B cell (primary cell): ENCODE measurements around the gene ZC3H7B. TPM values are rescaled to one million over a fixed set of nuclear protein-coding genes. Genes with fewer than 3 reads are reported as not detected.

ENCODE experiments used
- ATAC-seq: fragments of 200-7000 bp; cut with Tn5 transposase; one replicate; pipeline ENCODE4 v1.10.0; 2021; ENCODE audit warnings: low read depth, mild to moderate bottlenecking, moderate number of reproducible peaks, moderate library complexity
- CTCF ChIA-PET: fragments of 350-600 bp; sonication (Branson Sonifier 250); formaldehyde crosslinking; loops from one replicate; lab custom pipeline; 2021; ENCODE audit warnings: antibody characterized with exemption, inconsistent platforms; lab: Charles Lee
- POLR2A ChIA-PET: fragments of 350-600 bp; sonication (Branson Sonifier 250); formaldehyde crosslinking; loops from one replicate; lab custom pipeline; 2021; ENCODE audit warnings: antibody characterized with exemption; lab: Charles Lee
- DNase-seq: peaks from one replicate; pipeline ENCODE4 v3.0.0; 2013
- H2AFZ ChIP-seq: 2 replicates; pipeline ENCODE4 v1.6.1; 2012; ENCODE audit warnings: mild to moderate bottlenecking, low read depth, low read length; ENCODE audit not compliant: insufficient read depth, poor library complexity, severe bottlenecking
- H3K27ac ChIP-seq, 2 donors: 1 replicate in 1 of 2; 2 replicates in 1 of 2; pipeline ENCODE4 v1.5.1; 2012 to 2013; ENCODE audit warnings: low read length in 2 of 2, mild to moderate bottlenecking in 2 of 2, moderate library complexity in 1 of 2
- H3K27me3 ChIP-seq, 4 experiments: fragments of 200-600 bp in 1 of 4; sonication (generic) in 1 of 4; replicated peaks in 1 of 4; 1 replicate in 2 of 4; 2 replicates in 2 of 4; pipeline versions ENCODE4 v1.6.1 to v1.7.0; 2013 to 2016; ENCODE audit warnings: low read length in 3 of 4, mild to moderate bottlenecking in 2 of 4, mixed read lengths in 1 of 4, moderate library complexity in 1 of 4; ENCODE audit not compliant: insufficient read depth in 4 of 4, control insufficient read depth in 3 of 4; ENCODE audit errors: control extremely low read depth in 1 of 4
- H3K36me3 ChIP-seq, 2 experiments: replicated peaks in 1 of 2; 1 replicate in 1 of 2; 2 replicates in 1 of 2; pipeline versions ENCODE4 v1.6.1 to v1.7.1; 2013; ENCODE audit warnings: low read length in 1 of 2; ENCODE audit not compliant: insufficient read depth in 2 of 2, control insufficient read depth in 1 of 2; ENCODE audit errors: control extremely low read depth in 1 of 2, extremely low read depth in 1 of 2
- H3K4me1 ChIP-seq, 2 donors: fragments of 200-600 bp in 1 of 2; sonication (generic) in 1 of 2; 1 replicate in 1 of 2; 2 replicates in 1 of 2; pipeline versions ENCODE4 v1.5.1 to v1.6.1; 2013 to 2017; ENCODE audit warnings: low read length in 2 of 2; ENCODE audit not compliant: control insufficient read depth in 2 of 2, insufficient read depth in 2 of 2
- H3K4me2 ChIP-seq: replicated peaks from 2 replicates; pipeline ENCODE3; 2012; ENCODE audit warnings: mild to moderate bottlenecking, low read depth, low read length; ENCODE audit not compliant: poor library complexity, severe bottlenecking
- H3K4me3 ChIP-seq, 5 experiments: fragments of 200-600 bp in 1 of 5; sonication (generic) in 1 of 5; 1 replicate in 3 of 5; 2 replicates in 2 of 5; pipeline versions ENCODE4 v1.5.1 to v1.7.0; 2011 to 2016; ENCODE audit warnings: low read length in 4 of 5, mild to moderate bottlenecking in 4 of 5, low read depth in 2 of 5, control low read depth in 1 of 5, moderate library complexity in 1 of 5; ENCODE audit not compliant: insufficient read depth in 1 of 5; ENCODE audit errors: control extremely low read depth in 1 of 5, extremely low read depth in 1 of 5
- H3K79me2 ChIP-seq: fragments of 200-600 bp; sonication (generic); one replicate; pipeline ENCODE4 v1.6.0; 2016; ENCODE audit warnings: low read length; ENCODE audit not compliant: control insufficient read depth, insufficient read depth
- H3K9ac ChIP-seq: fragments of 200-600 bp; sonication (generic); 2 replicates; pipeline ENCODE4 v1.6.1; 2017; ENCODE audit warnings: mild to moderate bottlenecking, low read length, moderate library complexity
- H3K9me3 ChIP-seq, 3 donors: one replicate each; pipeline versions ENCODE4 v1.6.1 to v1.7.1; 2013; ENCODE audit warnings: low read length in 2 of 3; ENCODE audit not compliant: control insufficient read depth in 2 of 3, insufficient read depth in 1 of 3; ENCODE audit errors: control extremely low read depth in 1 of 3
- H4K20me1 ChIP-seq: 2 replicates; pipeline ENCODE4 v1.6.0; 2012; ENCODE audit warnings: mild to moderate bottlenecking, low read length; ENCODE audit not compliant: insufficient read depth, control insufficient read depth, poor library complexity, severe bottlenecking
- H3K27ac Mint-ChIP-seq: one replicate; pipeline ENCODE4 v1.8.0; 2021; ENCODE audit warnings: mixed read lengths
- H3K27me3 Mint-ChIP-seq: one replicate; pipeline ENCODE4 v1.8.0; 2021; ENCODE audit warnings: mixed read lengths
- H3K4me1 Mint-ChIP-seq: one replicate; pipeline ENCODE4 v1.8.0; 2021; ENCODE audit warnings: mixed read lengths
- H3K4me3 Mint-ChIP-seq: one replicate; pipeline ENCODE4 v1.8.0; 2021; ENCODE audit warnings: mixed read lengths
- H3K9me3 Mint-ChIP-seq: one replicate; pipeline ENCODE4 v1.8.0; 2022; ENCODE audit warnings: mixed read lengths; ENCODE audit not compliant: insufficient read depth
- EZH2 ChIP-seq: IDR thresholded peaks from 2 replicates; pipeline ENCODE4 v1.6.1; 2012; ENCODE audit warnings: borderline replicate concordance, low read depth, mild to moderate bottlenecking, moderate library complexity, low read length; ENCODE audit not compliant: insufficient read depth, poor library complexity, severe bottlenecking
- WGBS: methylation state at CpG from one replicate; pipeline ENCODE4 v1.1.5; 2013; ENCODE audit warnings: missing lambda C conversion rate; ENCODE audit not compliant: insufficient coverage; 5-methylcytosine and 5-hydroxymethylcytosine counted together
- intact Hi-C: fragments of 100-400 bp; cut with micrococcal nuclease; formaldehyde crosslinking; loops from one replicate; pipeline ENCODE4 v1.10.0; 2022
- polyA plus RNA-seq: library from polyadenylated mRNA; depleted of rRNA; stranded (reverse); fragments of >200 nt; gene quantifications from 2 replicates; pipeline ENCODE4 v1.2.3, GENCODE V29; 2012
- total RNA-seq, 2 donors: library from RNA; stranded (reverse); fragments of 120-200 nt in 1 of 2; gene quantifications; 1 replicate in 1 of 2; 2 replicates in 1 of 2; pipeline versions ENCODE4 v1.2.3 to v1.2.4, GENCODE V29; 2013 to 2022
- TF ChIP-seq, protein P1 (sequence below): fragments of 200-600 bp; IDR thresholded peaks from one replicate; pipeline ENCODE4 v1.8.0; 2022; ENCODE audit warnings: antibody characterized with exemption, mild to moderate bottlenecking

Gene ZC3H7B
- total and polyA plus RNA-seq, 2 donors (not counting 1 experiment from before 2014, with no cell fraction given): 29.8 to 41.9 TPM

DNA sequence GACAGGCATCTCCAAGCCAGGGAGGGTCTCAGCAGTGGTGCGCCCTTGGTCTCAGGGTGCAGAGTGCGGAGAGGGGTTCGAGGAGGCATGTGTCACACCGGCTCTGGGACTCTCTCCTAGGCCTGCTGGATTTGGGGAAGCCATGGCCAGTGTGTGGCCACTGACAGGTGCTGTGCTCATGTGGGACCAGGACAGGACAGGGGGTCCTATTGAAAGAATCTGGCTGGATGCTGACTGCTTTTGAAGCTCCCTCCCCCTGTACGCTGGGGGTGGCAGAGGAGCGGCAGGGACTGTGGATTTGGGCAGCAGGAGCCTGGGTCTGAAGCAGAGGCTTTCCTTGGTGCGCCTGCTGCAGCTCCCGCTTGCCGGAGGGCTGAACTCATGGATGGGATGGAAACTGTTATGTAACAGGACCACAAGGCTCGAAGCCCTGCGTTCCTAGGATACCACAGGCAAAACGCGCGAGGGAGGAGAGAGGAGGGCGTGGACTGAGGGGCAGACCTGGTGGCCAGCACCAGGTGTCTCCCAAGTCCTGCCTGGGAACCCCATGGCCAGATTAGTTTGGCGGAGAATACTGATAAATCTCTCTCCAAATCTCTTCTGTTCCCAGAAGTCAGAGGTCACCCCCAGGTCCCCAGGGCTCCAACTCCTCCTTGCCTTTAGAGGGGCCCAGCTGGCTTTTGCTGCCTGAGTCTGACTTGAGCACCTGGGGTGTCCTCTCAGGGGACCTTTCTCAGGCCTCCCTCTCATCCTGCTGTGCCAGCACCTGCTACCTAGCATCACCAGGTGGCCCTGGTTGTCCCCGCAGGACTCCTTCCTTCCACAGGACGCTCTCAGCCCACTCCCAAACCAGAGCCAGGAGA is 66.6 kb downstream of the ZC3H7B start:
- Mint-ChIP-seq H3K27me3 (peaks cover 4% of the 10 kb centered on the region), H3K9me3 (no peaks in the 10 kb centered on the region), H3K4me3 (no peak overlapping the region), H3K27ac (no peak overlapping the region), H3K4me1 (no peaks in the 10 kb centered on the region)
- WGBS: 90% methylated on average over 15 of the region's 18 CpGs
- intact Hi-C loops: no loop called here
- no peaks in the 10 kb centered on the region for H3K9me3 ChIP-seq
- H3K9ac ChIP-seq: no peak overlapping the region
- no peak overlapping the region for H3K4me2 ChIP-seq
- no peak overlapping the region for H3K27ac ChIP-seq
- ChIA-PET POLR2A (no interaction called here), CTCF (no interaction called here)
- no peaks in the 10 kb centered on the region for H3K4me1 ChIP-seq
- TF ChIP-seq, protein P1, sequence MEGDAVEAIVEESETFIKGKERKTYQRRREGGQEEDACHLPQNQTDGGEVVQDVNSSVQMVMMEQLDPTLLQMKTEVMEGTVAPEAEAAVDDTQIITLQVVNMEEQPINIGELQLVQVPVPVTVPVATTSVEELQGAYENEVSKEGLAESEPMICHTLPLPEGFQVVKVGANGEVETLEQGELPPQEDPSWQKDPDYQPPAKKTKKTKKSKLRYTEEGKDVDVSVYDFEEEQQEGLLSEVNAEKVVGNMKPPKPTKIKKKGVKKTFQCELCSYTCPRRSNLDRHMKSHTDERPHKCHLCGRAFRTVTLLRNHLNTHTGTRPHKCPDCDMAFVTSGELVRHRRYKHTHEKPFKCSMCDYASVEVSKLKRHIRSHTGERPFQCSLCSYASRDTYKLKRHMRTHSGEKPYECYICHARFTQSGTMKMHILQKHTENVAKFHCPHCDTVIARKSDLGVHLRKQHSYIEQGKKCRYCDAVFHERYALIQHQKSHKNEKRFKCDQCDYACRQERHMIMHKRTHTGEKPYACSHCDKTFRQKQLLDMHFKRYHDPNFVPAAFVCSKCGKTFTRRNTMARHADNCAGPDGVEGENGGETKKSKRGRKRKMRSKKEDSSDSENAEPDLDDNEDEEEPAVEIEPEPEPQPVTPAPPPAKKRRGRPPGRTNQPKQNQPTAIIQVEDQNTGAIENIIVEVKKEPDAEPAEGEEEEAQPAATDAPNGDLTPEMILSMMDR: no peak
- TF ChIP-seq EZH2: no peak
- H3K36me3 ChIP-seq: no peaks in the 10 kb centered on the region
- no peak overlapping the region for H3K4me3 ChIP-seq
- peaks cover 0 to 11% (median 0%) of the 10 kb centered on the region in 4 experiments for H3K27me3 ChIP-seq
- DNase-seq (no peak), ATAC-seq (no peak)
- H2AFZ ChIP-seq: no peak overlapping the region
- H4K20me1 ChIP-seq: no peaks in the 10 kb centered on the region
- H3K79me2 ChIP-seq: no peaks in the 10 kb centered on the region
